ENCODE data around the gene IL22RA1. TPM values are rescaled to one million over a fixed set of nuclear protein-coding genes. Genes with fewer than 3 reads are reported as not detected.

Gene IL22RA1
- total and polyA plus RNA-seq, 10 of the 15 experiments (the other 5 are each of a cell fraction or from before 2014, with no cell fraction given): not detected

- RAD21 ChIA-PET (ENCODE audit: unreplicated experiment): no interaction called here
- no peaks in the 10 kb centered on the region for H3K9me3 ChIP-seq (replicated peaks; ENCODE audit: control insufficient read depth, insufficient read depth, low read length)
- in situ Hi-C loops (cut with MboI): no loop called here
- H3K79me2 ChIP-seq (ENCODE audit: control insufficient read depth, insufficient read depth, low read length): no peaks in the 10 kb centered on the region
- no peaks in the 10 kb centered on the region; a peak in 2 of 4 replicates for H3K27me3 ChIP-seq (replicated peaks in 1 of 2; ENCODE audit: control insufficient read depth in 2 of 2, insufficient read depth in 2 of 2, low read length in 1 of 2)
- no peaks in the 10 kb centered on the region for H3K4me1 ChIP-seq (ENCODE audit: control insufficient read depth, insufficient read depth, low read length)
- no peak for DNase-seq (ENCODE audit: low read depth, low spot score)
- H3K4me2 ChIP-seq (ENCODE audit: control insufficient read depth, insufficient read depth): no peak overlapping the region
- no TSS peak for BruUV-seq (replicated peaks)
- POLR2A ChIA-PET: no interaction called here
- no peak for ATAC-seq
- no peak overlapping the region for H3K27ac ChIP-seq (ENCODE audit: control insufficient read depth, insufficient read depth)
- no peak overlapping the region for H2AFZ ChIP-seq (ENCODE audit: control insufficient read depth, low read depth, low read length)
- 33% methylated on average over 17 of the region's 19 CpGs for WGBS (ENCODE audit: insufficient coverage, insufficient replicate concordance, low lambda C conversion rate, missing lambda C conversion rate)
- FAIRE-seq: no peak
- SMC1A ChIA-PET (ENCODE audit: uncharacterized antibody, unreplicated experiment): no interaction called here
- TF ChIP-seq BCLAF1 (IDR thresholded peaks at IDR 0.05) (no peak), MAX (IDR thresholded peaks at IDR 0.05; ENCODE audit: low read depth, low read length) (no peak), SP1 (IDR thresholded peaks at IDR 0.05; ENCODE audit: low read depth, low read length) (no peak), BMI1 (IDR thresholded peaks at IDR 0.05; ENCODE audit: borderline replicate concordance) (no peak), GABPA (IDR thresholded peaks at IDR 0.05; ENCODE audit: low read depth) (no peak), LARP7 (IDR thresholded peaks at IDR 0.05) (no peak), EP300 (IDR thresholded peaks at IDR 0.05; ENCODE audit: borderline replicate concordance in 1 of 2, control insufficient read depth in 1 of 2, low read depth in 2 of 2, low read length in 2 of 2) (no peak), NFYB (IDR thresholded peaks at IDR 0.05; ENCODE audit: insufficient read depth, low read depth, low read length) (no peak), BCL11A (IDR thresholded peaks at IDR 0.05; ENCODE audit: low read depth, low read length) (no peak), CEBPB (IDR thresholded peaks at IDR 0.05; ENCODE audit: borderline replicate concordance in 1 of 2, low read depth in 2 of 2, low read length in 2 of 2) (no peak), IRF4 (IDR thresholded peaks at IDR 0.05; ENCODE audit: low read depth, low read length) (no peak), FOXM1 (IDR thresholded peaks at IDR 0.05; ENCODE audit: low read depth, low read length) (no peak), MTA2 (IDR thresholded peaks at IDR 0.05; ENCODE audit: low read depth) (no peak), ZNF207 (IDR thresholded peaks at IDR 0.05; ENCODE audit: borderline replicate concordance) (no peak), SRF (IDR thresholded peaks at IDR 0.05; ENCODE audit: low read depth in 2 of 2, low read length in 2 of 2) (no peak), ZBTB4 (CRISPR knock-in tag; IDR thresholded peaks at IDR 0.05) (no peak)
- no peak overlapping the region for H3K4me3 ChIP-seq
- no peak overlapping the region for H3K9ac ChIP-seq (ENCODE audit: control insufficient read depth, insufficient read depth, low read length)
- CTCF ChIA-PET: interaction anchor here (0.9 kb wide), 1 partner anchor 48 kb away, joined by 4 read pairs; no protein-coding TSS in a partner anchor
- intact Hi-C loops (cut with micrococcal nuclease; ENCODE audit: unreplicated experiment): no loop called here
- H3K36me3 ChIP-seq (ENCODE audit: control insufficient read depth in 2 of 2, insufficient read depth in 2 of 2, low read length in 1 of 2): no peaks in the 10 kb centered on the region
- no peaks in the 10 kb centered on the region for H4K20me1 ChIP-seq (ENCODE audit: control insufficient read depth, insufficient read depth)
Measured at GRCh38 chr1:24105368-24106160, 37.4 kb downstream of the IL22RA1 start.
